GM19372 (cell line): Measurements from ENCODE around the gene ADCY5.

ENCODE experiments used
- ATAC-seq: cut with Tn5 transposase; IDR thresholded peaks from one replicate; pipeline ENCODE4 v1.9.1; 2021; ENCODE audit warnings: mild to moderate bottlenecking, low read depth, moderate library complexity; ENCODE audit not compliant: unreplicated experiment

The ADCY5 gene

DNA sequence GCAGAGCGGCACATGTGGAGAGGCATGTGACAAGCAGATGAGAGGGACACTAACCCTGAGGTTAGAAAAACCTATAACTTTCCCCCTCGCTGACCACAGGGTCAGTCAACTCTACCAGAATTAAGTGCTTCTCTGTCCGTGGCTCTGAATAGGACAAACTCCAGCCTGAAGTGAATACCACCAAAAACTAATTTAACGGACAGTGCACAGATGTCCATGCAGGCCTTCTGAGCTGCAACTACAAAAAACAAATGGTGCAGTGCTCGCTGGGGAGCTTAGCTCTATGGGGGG, 59.3 kb downstream of the ADCY5 start:
- ATAC-seq = no peak

DNA sequence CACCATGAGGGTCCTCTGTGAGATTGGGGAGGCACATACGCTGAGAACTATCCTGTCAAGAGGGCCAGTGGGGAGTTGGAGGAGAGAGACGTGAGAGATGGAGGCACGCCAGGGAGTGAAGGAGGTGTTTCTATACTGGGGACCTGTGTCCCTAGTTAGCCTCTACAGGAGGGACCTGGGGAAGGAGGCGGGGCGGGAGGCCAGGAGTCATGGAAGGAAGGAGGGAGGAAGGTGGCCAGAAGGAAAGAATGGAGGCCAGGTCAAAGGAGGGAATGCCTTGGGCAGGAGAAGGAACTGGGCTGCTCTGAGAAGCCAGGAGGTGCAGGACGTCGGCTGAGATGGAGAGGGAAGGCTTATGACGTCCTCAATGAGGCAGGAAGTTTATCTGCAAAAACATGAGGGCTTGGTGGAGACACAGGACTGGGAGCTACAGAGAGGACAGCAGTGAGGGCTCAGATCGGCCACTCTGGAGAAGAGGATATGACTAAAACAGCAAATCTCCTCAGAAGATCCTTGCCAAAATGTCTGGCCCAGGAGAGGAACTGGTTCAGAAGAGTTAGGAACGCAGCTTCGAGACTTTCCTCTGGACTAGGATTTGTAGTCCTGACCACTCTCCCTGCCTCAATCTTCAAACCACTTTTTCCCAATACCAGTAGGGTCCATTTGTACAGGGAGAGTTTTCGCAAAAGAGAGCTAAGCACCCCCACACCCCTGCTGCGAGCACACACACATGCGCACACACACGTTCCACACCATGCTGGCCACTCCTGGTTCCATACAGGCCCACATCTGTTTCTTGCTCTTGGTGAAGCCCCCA, 59.9 kb downstream of the ADCY5 start:
- ATAC-seq = no peak

DNA sequence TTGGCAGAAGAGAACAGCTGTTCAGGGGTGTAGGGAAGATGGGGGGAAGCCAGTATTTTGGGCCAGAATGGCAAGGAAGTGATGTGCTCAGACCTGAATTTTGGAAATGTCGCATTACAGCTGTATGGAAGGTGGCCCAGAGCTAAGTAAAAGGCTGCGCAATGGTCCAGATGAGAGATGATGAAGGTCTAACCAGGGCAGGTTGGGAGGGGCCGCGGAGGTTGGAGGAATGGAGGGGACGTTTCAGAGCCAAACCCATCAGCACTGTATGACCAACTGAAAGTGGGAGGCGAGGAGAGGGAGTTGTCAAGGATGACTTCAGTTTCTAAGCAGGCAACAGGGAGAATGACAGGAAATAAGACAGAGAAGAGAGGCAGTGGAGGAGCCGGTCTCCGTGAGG, 60.8 kb downstream of the ADCY5 start:
- no peak for ATAC-seq

DNA sequence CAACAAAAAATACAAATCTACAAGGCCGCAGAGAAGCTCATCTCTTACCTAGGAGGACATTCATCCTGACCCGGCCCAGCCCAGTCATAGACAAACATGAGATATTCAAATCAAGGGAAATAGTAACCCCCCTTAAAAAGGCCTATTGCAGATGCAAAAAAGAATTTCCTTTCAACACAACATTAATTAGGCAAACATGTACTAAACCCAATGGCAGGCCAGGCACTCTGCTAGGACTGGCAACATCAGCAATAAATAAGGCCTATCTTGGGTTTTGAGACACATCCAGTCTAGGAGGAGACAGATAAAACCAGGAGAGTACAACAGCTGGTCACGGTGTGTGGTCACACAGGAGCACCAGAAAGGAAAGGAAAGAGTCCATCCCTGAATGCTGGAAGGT, 61.4 kb downstream of the ADCY5 start:
- ATAC-seq = no peak

DNA sequence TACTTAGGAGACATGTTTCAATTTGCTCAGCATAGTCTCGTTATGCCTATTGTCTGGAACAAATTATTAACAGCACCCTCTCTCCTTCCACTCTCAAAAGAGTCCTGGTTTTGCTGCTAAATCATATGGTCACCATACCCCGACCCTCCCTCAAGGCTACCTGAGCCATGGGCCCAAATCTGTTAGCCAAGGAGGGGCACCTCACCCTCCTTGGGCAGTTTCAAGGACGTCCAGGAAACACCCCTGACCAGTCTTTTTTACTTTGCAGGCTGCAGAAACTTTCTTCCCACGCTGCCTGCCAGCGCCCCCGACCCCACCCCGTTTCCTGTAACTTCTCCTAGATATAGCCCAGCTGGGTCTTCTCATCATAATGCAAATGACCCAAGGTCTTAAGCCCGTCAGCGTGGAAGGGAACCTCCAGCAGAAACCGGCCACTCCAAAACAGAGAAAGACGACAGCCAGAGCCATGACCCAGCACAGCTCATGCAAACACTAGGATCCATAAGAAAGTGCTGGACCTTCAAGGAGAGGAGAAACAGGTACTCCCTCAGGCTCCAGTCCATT, 62.3 kb downstream of the ADCY5 start:
- no peak for ATAC-seq

DNA sequence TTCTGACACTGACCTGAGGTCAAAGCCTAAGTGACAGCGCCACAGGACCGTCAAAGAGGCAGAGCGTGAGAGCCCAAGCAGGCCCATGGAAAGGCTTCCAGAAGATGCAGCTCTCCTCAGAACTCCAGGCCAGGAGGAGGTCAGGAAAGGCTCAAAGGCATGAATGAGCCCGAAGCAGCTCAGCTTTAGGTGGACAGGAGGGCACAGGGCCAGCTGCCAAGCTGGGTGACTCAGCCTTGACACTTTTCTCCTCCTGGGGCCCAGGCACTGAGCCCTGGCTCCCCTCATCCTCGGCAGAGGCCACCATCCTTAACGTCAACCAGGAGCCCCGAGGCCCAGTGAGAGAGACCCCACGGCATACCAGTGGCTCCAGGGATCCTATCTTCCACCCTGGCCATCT, 62.9 kb downstream of the ADCY5 start:
- ATAC-seq = no peak

DNA sequence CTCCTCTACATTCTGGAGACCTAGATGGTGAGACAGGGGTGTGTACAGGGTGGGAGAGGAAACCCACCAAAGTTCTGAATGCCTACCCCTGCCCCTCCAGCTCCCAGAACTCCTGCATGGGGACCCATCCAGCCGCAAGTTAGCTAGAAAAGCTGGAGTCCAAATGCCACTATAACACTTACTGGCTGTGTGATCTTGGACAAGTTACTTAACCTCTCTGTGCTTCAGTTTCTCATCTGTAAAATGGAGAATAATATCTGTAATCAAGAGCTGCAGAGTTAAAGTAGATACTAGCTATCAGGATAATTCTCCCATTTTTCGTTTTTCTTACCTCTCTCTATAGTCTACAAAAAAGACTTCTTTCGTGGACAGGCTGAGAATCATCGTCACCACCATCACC, 63.4 kb downstream of the ADCY5 start:
- no peak for ATAC-seq

DNA sequence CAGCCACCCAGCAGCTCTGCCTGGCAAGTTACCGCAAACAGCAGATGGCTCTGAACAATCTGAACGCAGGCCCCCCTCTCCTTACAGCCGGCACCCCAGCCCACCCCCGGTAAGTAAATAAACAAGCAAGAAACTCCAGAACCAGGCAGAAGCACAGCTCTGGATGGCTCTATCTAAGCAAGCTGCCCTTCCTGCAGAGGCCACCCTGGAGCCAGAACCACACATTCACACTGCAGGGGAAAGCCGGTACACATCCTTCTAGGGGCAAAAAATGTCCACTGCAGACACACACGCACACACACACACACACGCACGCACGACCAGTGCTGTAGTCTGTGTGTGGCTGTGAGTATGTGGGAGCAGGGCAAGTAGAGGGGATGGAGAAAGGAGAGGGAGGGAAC, 63.9 kb downstream of the ADCY5 start:
- ATAC-seq = no peak

DNA sequence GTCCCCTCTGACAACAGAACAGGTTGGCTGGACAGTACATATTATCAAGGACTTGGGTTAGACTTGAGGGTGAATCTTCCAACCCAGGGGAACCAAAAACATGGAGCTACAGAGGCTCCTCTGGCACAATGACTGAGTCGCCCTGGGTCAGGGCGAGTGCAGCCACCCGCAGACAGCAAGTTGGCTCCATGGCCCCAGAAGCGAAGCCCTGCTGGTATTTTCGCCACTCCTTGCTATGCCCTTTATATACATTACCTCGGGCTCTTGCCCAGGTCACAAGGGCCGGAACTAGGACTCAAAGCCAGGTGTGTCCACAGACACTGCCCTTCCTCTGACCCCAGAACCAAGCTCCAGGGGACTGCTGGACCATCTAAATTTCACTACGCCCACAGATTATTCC, 64.6 kb downstream of the ADCY5 start:
- no peak for ATAC-seq

DNA sequence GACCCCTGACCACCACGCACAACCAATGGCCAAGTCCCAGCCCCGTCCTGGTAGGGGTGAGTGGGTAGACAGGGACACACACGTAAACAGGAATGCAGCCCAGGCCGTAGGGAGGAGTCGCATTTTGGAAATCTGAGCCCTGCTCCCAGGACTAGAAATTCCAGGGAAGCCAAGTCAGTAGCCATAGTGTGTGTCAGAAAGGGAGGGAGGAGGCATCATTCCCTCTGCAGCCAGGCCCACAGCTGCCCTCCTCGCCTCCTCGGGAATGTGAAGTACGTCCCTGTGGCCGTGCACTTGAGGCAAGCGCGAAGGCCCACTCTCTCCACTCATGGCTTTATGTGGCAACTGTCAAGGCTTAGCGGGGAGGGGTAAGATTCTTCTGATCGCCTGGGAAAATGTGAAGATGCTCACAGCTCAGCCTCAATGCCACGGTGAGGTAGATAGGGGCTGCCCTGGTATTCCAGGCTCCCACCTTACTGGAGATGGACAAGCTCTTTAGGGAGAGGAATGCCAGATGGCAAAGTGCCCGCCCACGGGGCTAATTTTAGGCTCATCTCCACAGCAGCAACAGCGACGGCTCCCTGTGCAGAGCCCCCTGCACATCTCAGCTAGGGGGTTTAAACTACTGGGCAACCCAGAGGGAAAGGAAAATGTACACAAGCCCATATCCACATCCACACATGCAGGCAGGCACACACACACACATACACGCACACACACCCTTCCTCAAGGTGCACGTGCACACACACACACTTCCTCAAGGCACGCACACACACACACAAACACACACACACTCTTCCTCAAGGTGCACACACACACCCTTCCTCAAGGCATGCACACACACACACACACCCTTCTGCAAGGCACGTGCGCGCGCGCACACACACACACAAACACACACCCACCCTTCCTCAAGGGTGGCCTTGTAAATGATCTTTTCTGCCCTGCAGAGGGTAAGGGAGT, 65.5 kb downstream of the ADCY5 start:
- no peak for ATAC-seq

DNA sequence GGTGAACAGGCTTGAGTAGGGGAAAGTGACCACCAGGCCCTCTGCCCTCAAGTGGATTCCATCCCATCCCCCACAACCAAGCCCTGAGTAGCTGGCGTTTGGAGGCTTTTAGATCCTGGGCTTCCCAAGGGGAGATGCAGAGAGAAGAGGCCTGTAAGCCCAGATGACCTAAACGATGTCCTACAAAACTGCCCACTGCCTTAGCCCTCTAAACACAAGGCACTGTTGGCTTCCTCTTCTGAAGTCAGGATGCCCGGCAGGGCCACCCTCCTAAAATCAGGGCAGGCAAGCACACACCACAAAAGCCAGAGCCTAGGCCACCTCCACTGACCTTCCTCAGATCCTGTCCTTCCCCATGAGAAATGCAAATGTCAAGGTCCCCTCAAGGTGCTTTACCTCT, 68.6 kb downstream of the ADCY5 start:
- no peak for ATAC-seq

DNA sequence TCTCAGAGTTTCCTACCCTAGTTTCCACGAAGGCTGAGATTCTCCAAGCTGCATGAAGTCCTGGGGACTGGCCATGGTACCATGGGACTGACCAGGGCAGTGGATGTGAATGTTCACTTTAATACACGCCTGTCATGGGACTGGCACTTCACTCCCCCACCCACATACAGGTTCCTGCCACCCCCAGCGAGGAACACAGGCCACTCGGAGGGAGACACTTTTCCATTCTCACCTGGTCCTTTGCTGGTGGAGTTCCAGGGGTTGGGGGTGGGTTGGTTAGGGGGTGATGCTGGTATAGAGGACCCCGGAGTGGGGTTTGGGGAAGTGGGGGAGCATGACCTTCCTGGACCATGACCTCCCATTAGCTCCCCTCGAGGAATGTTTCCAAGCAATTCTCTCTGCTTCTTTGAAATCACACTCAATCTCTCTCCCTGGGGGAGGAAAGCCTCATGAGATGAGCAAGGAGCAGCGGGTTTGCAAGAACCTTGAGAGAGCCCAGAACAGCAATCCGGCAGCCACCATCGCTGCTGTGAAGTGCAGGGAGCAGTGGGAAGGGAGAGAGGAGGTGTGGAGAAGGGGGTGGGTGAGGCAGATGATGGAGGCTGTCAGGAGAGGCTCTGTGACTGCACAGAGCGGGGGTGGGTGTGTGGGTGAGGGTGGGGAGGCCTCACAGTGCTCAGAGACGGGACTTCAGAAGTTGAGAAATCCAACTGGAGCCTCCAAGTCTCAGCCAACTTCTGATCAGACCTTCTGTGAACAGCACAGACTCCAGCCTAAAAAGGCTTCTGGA, 69.7 kb downstream of the ADCY5 start:
- no peak for ATAC-seq

DNA sequence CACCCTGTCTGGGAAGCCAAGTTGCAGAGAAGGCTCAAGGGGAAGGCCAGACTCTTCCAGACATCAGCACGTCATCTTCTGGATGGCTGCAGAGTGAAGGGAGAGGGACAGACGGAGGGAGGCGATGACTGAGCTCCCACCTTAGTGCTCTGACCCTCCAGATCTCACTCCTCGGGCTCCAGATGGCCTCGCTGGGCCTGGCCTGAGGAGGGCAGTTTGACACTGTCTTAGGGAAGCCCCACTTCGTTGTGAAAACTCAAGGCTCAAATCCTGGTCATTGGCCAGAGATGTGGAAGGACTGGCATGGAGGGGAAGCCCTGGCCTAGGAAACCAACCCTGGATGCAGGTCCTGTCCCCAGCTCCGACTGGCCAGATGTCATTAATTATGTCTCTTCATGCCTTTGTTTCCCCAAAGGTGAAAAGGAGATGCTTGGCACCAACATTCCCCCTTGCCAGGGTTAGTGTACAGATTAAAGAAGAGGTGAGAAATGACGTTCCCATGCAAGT, 70.4 kb downstream of the ADCY5 start:
- no peak for ATAC-seq

DNA sequence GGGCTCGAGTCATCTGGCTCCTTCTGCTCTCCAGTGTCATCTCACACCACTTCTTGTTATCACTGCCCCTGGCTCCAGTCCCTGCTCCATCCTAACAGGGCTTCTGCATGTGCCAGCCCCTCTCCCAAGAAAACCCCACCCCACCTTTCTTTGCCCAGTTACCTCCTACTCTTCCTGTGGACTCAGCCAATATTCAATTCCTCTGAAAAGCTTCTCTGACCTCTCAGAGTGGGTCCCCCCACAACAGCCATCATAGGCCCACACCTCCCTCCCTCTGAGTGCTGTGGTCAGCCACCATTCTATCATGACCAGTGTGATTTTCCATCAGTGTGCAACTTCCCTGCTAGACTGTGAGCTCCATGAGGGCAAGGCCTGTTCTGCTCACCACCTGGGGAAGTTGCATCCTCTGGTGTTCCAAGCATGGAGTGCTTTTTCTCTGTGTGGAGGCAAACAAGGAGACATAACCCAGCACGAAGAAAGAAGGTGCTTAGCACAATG, 71.6 kb downstream of the ADCY5 start:
- ATAC-seq = no peak

DNA sequence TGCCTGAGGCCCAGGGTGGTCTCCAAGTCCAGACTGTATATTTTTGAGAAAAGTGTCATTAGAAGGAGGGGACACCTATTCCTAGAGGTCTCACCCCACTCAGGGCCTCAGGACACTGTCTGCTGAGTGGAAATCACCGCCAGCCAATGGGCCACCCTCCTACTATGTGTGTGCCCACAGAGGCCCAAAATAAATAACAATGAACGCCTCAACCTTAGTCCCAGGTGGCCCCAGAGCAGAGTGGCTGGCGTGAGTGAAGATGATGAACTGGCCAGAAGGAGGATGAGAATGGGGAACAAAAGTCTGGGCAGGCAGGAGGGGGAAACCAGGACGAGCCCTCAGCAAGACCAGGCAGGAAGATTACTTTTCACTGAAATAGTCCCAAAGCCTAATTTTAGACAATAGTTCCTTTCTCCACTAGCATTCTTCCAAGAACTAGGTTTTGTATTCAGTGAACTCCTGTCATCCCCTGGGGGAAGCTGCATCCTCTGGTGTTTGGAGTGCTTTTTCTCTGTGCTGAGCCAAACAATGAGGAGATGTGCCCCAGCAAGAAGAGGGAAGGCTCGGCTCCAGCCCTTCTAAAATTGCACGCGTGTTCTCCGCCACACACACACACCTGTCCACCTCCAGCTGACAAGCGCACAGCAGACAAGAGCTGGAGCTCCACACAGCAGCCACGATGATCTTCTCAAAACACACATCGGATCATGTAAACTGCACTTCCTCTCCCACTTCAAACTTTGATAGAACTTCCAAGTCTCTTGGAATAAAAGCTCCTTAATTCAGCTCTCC, 72.2 kb downstream of the ADCY5 start:
- no peak for ATAC-seq

DNA sequence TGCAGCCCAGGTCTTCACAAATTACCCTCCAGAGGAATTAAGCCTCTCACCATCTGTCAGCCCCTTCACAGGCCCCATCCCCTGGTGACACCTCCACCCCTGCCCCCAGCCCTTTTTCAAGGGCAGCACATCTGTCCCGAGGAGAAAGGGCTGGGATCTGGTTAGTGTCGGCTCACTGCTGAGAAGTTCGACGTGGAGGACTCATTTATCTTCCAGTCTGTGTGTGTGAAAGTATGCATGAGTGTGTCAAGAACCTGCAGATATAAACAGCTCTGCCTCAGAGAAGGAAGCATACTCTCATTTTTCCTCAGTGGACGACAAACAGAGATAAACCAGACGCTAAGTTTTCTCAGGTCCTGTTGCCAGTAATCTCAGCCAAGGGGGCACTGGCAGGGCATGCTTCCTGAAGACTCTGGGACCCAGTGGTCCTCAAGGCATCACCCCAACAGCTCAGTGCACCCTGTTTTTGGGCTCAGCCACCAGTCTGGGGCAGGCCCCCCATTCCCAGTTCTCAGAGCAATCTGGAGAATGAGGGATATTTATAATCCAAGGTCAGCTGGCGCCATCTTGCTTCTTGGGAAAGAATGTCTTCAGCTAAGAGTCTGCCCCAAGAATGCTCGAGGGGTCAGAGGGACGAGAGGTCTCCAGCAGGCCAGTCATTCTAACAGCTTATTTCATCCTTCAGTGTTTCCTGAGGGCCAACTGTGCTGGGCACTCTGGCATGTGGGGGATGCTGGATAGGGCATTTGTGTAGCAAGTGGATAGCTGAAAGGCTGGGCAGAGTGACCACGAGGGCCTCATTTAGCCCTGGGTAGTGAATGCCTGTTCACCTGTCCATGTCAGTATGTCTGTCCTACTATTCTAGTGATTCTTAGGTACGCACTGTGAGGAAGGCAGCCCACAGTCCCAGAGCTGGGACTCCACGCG, 73.6 kb downstream of the ADCY5 start:
- ATAC-seq = no peak

DNA sequence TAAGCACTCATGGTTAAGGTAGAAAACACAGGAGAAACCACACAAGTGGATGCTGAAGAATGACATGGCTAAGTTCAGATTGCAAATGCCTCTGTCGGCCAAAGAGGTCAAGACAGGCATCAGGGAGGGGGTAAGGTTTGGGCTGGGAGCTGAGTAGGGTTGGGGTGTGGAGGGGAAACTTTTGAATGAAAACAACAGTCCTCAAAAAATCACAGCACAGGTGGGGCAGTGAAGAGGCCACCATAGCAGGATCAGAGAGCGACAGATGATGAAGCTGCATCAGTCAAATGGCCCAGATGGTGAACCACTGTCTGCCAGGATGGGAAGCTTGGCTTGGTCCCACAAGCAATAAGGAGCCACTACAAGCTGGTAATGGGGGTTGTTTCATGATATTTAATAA, 74.9 kb downstream of the ADCY5 start:
- ATAC-seq = no peak

DNA sequence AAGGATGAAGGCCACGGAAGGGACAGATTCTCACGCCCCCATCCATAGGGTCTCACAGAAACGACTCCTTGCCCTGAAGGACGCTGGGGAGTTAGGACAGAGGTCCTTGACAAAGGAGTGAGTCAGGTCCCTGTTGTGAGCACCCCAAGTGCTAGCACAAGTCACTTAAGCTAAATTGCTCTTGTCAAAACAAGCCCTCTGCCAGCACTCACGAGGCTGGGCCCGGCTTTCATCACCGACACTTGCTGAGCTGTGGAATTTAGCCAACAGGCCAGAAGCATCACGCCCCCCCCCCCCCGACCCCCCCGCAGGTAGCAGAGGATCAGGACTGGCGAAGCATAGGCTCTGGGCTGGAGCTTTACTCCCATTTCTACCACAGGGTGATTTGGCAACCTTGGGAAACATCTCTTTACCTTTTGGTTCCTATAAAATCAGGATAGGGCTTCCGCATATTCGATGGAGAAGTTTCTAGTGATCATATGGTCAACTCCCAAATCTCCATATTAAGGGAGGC, 75.4 kb downstream of the ADCY5 start:
- no peak for ATAC-seq
